ENCODE measurements around the gene TRIB2. TPM values are rescaled to one million over a fixed set of nuclear protein-coding genes. Genes with fewer than 3 reads are reported as not detected.

TRIB2 gene
- total and polyA plus RNA-seq, 2 of the 4 experiments (the other 2 are of a cell fraction) = 12.0 to 12.7 TPM

DNA sequence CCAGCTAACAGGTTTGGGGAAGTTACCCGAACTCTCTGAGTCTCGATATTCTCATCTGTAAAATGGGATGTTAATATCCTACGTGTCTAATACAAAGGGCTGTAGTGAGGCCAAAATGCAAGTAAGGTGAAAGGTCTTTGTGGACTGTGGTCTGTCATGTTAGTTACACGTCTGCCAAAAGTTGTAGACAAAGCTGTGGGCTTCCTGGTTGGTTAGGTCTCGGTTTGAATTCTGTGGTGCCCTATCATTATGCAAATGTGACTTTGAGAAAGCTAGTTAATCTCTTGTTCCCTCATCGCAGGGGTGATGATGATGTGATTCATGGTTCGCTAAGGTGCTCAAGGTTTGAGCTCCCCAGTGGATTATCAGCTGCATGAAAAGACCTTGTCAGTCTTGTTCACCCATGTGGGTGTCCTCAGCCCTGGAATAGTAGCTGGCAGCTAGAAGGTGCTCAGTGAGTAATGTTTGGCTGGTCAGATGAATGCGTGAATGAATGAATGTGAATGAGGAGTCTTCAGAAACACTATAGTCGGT, 23.1 kb downstream of the TRIB2 start:
- Histone ChIP-seq H4K8ac (ENCODE audit: low read depth in 2 of 2, low read length in 2 of 2) (no peak overlapping the region), H3K4me2 (ENCODE audit: low read depth, low read length) (no peak overlapping the region), H2AK5ac (ENCODE audit: low read depth, low read length) (no peak overlapping the region), H2BK5ac (ENCODE audit: low read depth, low read length, poor library complexity, severe bottlenecking) (no peak overlapping the region), H3K27me3 (ENCODE audit: control insufficient read depth, insufficient read depth, low read length) (no peaks in the 10 kb centered on the region), H2AFZ (replicated peaks; ENCODE audit: low read length, poor library complexity) (no peak overlapping the region), H3K27ac (ENCODE audit: insufficient read depth, low read length) (no peak overlapping the region), H3K9ac (ENCODE audit: low read depth, low read length) (no peak overlapping the region), H3K9me1 (ENCODE audit: insufficient read depth, low read length) (peaks cover 20% of the 10 kb centered on the region; the same call in 1 of the 2 replicates), H4K5ac (ENCODE audit: low read depth, low read length) (no peak overlapping the region), H3K36me3 (ENCODE audit: control insufficient read depth, insufficient read depth, low read length) (peaks cover 67% of the 10 kb centered on the region), H3K56ac (ENCODE audit: extremely low read depth, insufficient read depth, low read length) (no peak overlapping the region), H3K14ac (replicated peaks; ENCODE audit: low read depth, low read length) (no peak overlapping the region), H2AK9ac (replicated peaks; ENCODE audit: low read depth, low read length, poor library complexity) (no peak overlapping the region), H3K18ac (ENCODE audit: low read depth, low read length) (no peak overlapping the region), H3K79me1 (ENCODE audit: low read depth in 1 of 2, low read length in 2 of 2) (peaks cover 17 to 43% of the 10 kb centered on the region in 2 experiments), H2BK15ac (ENCODE audit: low read depth, low read length) (no peak overlapping the region), H3K4me1 (ENCODE audit: control insufficient read depth, insufficient read depth, low read length) (no peaks in the 10 kb centered on the region), H3K9me3 (ENCODE audit: control insufficient read depth, insufficient read depth, low read length) (no peaks in the 10 kb centered on the region), H3K23ac (ENCODE audit: low read depth, low read length) (no peak overlapping the region), H2BK120ac (ENCODE audit: low read depth, low read length) (no peak overlapping the region), H4K91ac (ENCODE audit: insufficient read depth, low read depth, low read length) (no peak overlapping the region), H3K4ac (ENCODE audit: low read depth, low read length) (no peak overlapping the region), H4K20me1 (ENCODE audit: insufficient read depth, low read length) (peaks cover 22% of the 10 kb centered on the region; the same call in 1 of the 2 replicates), H3K4me3 (ENCODE audit: insufficient read depth, low read depth, low read length) (no peak overlapping the region), H2BK20ac (ENCODE audit: low read depth, low read length) (no peak overlapping the region)
- TF ChIP-seq RFX5 (IDR thresholded peaks at IDR 0.05; ENCODE audit: low read depth, low read length) (no peak), FOS (IDR thresholded peaks at IDR 0.05; ENCODE audit: low read depth, low read length) (no peak)
- no peak for DNase-seq
- in situ Hi-C loops (cut with MboI; ENCODE audit: low sequenced_read_pairs) (loop anchor here (10.0 kb wide), 1 partner anchor 185 kb away; no protein-coding TSS in a partner anchor), dilution Hi-C loops (cut with HindIII; ENCODE audit: low sequenced_read_pairs, unreplicated experiment) (no loop called here), intact Hi-C loops (cut with micrococcal nuclease) (no loop called here)
- ATAC-seq (ENCODE audit: low read depth) = no peak
- WGBS, 2 experiments (ENCODE audit: extremely low coverage in 2 of 2, insufficient read length in 1 of 2) = 95% methylated on average over 4 of the region's 9 CpGs; no CpG with 5 or more reads in 1 of the 2 experiments
- ChIA-PET POLR2A (ENCODE audit: unreplicated experiment) (no interaction called here), CTCF (interaction anchor here (1.3 to 1.7 kb wide), 2 partner anchors 18 to 267 kb away, joined by 3 to 5 read pairs; no protein-coding TSS in a partner anchor)
- no TSS peak for BruUV-seq (replicated peaks)
